C4-2B (cell line): ENCODE results near the gene GARIN5B.

Source experiments
- H3K27ac ChIP-seq: fragments of 450-650 bp; 2 replicates; pipeline ENCODE4 v1.5.1; 2017
- ZFX ChIP-seq: fragments of 450-650 bp; IDR thresholded peaks from 2 replicates; pipeline ENCODE4 v1.6.1; 2017
- TF ChIP-seq, protein P1 (sequence below): fragments of 450-650 bp; conservative IDR thresholded peaks from 2 replicates; pipeline ENCODE4 v1.5.1; 2017; ENCODE audit warnings: mild to moderate bottlenecking

Gene GARIN5B

DNA sequence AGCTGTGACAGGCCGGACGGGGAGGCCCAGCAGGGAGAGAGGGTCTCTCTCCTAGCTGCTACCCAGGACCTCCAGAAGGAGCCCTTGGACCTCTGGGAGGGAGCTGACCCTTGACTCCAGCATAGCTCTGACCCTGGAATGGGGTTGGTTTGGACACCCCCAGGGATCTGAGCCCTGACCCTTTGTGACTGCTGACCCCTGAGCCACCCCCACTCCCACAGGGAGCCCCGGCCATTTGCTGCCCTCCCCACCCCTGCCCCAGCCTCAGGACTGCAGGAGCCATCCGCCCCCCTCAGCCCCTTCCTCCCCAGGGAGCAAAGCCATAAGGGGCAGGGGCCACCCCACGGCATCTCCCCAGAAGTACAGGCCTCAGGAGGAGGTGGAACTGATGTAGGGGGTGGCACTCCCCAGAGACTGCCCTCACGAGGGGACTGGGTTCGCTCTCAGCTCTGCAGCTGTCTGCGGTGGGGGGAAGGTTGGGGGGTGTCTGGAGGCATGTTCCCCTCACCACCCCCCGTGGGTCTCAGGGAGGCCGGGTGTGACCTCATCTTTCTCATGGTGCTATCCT is 15.5 kb downstream of the GARIN5B start:
- TF ChIP-seq, protein P1, sequence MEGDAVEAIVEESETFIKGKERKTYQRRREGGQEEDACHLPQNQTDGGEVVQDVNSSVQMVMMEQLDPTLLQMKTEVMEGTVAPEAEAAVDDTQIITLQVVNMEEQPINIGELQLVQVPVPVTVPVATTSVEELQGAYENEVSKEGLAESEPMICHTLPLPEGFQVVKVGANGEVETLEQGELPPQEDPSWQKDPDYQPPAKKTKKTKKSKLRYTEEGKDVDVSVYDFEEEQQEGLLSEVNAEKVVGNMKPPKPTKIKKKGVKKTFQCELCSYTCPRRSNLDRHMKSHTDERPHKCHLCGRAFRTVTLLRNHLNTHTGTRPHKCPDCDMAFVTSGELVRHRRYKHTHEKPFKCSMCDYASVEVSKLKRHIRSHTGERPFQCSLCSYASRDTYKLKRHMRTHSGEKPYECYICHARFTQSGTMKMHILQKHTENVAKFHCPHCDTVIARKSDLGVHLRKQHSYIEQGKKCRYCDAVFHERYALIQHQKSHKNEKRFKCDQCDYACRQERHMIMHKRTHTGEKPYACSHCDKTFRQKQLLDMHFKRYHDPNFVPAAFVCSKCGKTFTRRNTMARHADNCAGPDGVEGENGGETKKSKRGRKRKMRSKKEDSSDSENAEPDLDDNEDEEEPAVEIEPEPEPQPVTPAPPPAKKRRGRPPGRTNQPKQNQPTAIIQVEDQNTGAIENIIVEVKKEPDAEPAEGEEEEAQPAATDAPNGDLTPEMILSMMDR: no peak
- no peak for TF ChIP-seq ZFX
- H3K27ac ChIP-seq: no peak overlapping the region

DNA sequence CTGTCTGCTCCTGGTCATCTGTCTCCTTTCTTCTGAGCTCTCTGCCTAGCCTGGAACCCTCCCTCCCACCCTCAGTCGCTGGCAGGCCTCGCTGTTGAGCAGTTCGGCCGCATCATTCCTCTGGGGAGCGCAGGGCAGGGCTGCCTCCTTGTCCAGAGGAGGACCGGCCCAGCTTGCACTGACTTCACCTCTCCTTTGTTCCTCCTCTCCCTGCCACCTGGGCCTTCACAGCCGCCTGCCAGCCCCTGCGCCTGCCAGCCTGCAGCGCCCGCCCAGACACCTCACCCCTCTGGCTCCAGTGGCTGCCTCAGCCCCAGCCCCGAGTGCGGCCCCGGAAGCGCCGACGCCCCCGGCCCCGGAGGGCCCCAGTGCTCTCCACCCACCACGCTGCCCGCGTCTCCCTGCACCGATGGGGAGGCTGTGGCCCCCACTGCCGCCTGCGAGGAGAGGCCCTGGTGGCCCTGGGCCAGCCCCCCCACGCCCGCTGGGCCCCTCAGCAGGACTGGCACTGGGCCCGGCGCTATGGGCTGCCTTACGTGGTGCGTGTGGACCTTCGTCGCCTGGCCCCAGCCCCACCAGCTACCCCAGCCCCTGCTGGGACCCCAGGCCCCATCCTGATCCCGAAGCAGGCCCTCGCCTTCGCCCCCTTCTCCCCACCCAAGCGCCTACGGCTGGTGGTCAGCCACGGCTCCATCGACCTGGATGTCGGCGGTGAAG is 16.2 kb downstream of the GARIN5B start:
- TF ChIP-seq, protein P1: no peak
- TF ChIP-seq ZFX: no peak
- no peak overlapping the region for H3K27ac ChIP-seq

DNA sequence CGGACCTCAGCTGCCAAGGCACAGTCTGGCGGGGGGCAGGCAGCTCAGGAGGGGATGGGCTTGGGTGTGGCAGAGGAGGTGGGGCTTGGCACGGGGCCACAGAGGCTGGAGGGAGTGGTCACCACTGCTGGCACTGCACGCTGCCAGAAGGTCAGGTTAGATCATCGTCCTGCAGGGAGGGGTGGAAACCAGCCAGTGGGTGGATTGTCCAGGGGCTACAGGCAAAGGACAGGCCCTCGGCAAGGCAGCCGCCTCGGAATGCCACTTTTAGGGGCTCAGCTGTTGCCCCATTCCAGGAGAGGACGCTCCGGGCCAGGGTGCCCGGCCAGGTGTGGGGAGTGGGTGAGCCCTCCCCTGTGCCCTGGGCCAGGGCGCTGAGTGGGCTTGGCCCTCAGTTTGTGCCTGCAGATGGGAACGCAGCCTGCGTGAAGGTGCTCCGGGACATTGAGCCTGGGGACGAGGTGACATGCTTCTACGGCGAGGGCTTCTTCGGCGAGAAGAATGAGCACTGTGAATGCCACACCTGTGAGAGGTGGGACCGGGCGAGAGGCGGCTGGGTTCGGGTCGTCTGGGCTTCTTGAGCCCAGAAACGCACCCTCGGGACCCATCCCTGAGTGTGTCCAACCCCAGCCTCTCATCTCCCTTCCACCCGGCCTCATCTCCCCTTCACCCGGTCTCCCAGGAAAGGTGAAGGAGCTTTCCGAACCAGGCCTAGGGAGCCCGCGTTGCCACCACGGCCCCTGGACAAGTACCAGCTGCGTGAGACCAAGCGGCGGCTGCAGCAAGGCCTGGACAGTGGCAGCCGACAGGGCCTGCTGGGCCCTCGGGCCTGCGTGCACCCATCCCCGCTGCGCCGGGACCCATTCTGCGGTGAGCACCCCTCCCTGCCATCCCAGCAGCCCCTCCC is 17.0 kb downstream of the GARIN5B start:
- no peak overlapping the region for H3K27ac ChIP-seq
- no peak for TF ChIP-seq ZFX
- TF ChIP-seq, protein P1: no peak

DNA sequence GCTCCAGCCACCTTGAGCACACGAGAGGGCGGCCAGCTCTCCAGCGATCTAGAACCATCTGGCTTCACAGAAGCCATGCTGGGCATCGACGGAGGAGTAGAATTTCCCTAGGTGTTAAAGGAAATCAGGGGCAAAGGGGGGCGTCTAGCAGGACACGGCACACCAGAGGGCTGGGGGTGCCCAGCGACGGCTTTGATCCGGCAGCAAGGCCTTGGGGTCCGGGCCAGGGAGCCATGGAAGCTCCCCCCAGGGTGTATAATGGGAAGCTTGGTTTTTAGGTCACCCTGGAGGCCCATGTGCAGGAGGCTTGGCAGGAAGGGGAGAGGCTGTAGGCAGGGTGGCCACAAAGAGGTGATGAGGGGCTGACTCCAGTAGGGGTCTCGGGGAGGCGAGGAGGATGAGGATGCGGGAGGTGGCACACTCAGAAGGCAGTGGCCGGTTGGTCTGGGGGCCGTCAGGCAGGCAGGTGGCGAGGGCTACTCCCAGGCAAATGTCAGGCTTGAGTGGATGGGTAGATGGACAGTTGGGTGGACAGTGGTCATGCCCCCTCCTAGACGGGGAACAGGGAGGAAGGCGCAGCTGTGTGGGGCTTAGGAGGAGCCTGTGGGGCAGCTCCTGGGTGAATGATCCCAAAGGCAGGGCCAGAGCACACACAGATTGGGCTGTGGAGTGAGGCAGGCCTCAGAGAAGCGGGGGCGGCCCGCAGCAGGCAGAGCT is 17.8 kb downstream of the GARIN5B start:
- TF ChIP-seq ZFX: no peak
- TF ChIP-seq, protein P1: no peak
- H3K27ac ChIP-seq: no peak overlapping the region

DNA sequence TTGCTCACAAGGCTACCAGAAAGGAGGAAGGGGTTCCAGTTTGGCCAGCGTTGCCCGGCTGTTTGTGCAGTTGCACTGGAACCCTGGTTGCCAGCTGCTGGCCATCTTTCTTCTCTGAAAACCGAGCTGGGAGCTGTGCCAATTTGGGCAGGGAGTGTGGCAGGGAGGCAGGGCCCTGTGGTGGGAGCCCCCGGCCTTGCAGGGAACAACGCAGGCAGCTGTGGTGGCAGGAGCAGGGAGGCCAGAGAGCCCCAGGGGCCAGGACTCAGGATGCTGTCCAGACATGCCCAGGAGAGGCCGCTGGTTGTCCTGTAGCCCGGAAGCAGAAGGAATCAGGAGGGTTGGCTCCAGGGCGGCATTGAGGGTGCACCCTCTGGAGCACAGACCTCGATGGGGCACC is 18.6 kb downstream of the GARIN5B start:
- TF ChIP-seq ZFX: no peak
- H3K27ac ChIP-seq: no peak overlapping the region

DNA sequence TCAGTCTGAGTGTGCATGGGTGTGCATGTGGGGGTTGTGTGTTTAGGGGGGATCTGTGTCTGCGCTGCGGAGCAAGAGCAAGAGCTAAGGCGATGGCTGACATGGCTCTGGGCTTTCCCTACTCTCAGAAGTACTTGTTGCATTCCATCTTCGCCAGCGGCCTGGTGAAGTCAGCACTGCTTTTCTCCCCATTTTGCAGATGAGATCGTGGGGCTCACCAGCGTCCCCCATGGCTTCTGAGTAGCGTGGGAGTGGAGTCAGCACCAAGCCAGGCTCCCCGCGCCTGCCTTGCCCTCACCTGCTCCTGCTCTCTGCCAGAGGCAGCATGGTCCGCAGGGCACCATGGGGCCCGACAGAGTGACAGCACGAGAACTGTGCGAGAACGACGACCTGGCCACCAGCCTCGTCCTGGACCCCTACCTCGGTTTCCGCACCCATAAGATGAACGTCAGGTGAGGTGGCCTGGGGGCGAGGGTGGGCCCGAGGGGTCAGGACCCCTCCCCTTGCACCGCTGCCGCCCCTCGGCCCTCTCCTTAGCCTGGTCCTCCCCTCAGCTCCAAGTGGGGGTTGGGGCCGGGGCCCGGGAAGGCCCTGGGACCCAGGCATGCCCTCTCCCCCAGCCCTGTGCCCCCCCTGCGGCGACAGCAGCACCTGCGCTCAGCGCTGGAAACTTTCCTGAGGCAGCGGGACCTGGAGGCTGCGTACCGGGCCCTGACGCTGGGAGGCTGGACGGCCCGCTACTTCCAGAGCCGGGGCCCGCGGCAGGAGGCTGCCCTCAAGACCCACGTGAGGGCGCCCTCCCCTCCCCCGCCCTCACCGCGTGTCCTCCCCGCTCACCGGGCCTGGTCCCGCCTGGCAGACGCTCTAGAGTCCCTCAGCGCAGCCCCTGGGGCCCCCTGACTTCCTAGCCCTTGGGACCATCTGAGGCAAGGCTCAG is 21.2 kb downstream of the GARIN5B start:
- peak overlapping the region; percentile 88; the same call in 1 of the 2 replicates for H3K27ac ChIP-seq
- no peak for TF ChIP-seq ZFX
- TF ChIP-seq, protein P1: no peak

DNA sequence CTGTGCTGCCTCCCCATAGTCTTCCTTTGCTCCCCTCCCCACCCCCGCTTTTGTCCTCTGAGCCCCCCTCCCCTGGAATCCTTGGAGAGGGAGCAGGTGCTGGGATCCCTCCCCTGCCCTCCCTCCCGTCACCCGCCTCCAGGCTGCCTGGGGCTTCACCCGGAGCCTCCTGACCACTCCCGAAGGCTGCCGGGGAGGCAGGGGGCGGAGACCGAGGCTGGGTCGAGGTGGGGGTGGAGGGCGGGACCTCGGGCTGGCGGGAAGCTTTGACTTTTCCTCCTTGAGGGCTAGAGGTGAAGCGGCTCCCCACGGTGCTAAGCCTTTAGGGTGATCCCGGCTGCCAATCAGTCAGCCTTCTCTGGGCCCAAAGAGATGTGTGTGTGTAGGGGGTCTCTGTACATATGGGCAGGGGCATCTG is 21.9 kb downstream of the GARIN5B start:
- no peak for TF ChIP-seq ZFX
- TF ChIP-seq, protein P1: no peak
- H3K27ac ChIP-seq: peak overlapping the region; percentile 88
